Activated CD4-positive, alpha-beta T cell treated with anti-CD3 and anti-CD28 coated beads, Interleukin-2, amount 50 U/mL, for 1 hour (primary cell): ENCODE results near the gene SPRING1.

Experiments
- DNase-seq: peaks from one replicate; pipeline ENCODE4 v3.0.0-alpha.2; 2020

Gene SPRING1

GRCh38 chr12:116736962-116737773 is 701 bp downstream of the SPRING1 start:
- DNase-seq: no peak

- no peak for DNase-seq
Measured at GRCh38 chr12:116735951-116736599, 1.8 kb downstream of the SPRING1 start.

GRCh38 chr12:116735084-116735483 is 2.8 kb downstream of the SPRING1 start:
- DNase-seq: no peak

GRCh38 chr12:116734156-116734768 is 3.6 kb downstream of the SPRING1 start:
- no peak for DNase-seq

- no peak for DNase-seq
Measured at GRCh38 chr12:116731801-116732200, 6.1 kb downstream of the SPRING1 start.

- DNase-seq: no peak
Measured at GRCh38 chr12:116727891-116728290, 10.0 kb downstream of the SPRING1 start.

- DNase-seq: no peak
Measured at GRCh38 chr12:116727261-116727660, 10.6 kb downstream of the SPRING1 start.

- no peak for DNase-seq
Measured at GRCh38 chr12:116726694-116727093, 11.2 kb downstream of the SPRING1 start.

- no peak for DNase-seq
Measured at GRCh38 chr12:116722245-116722644, 15.6 kb downstream of the SPRING1 start.

- DNase-seq: no peak
Measured at GRCh38 chr12:116719731-116720528, 17.9 kb downstream of the SPRING1 start.

GRCh38 chr12:116718655-116719454 is 19.0 kb downstream of the SPRING1 start:
- DNase-seq: no peak

GRCh38 chr12:116717466-116718437 is 20.1 kb downstream of the SPRING1 start:
- DNase-seq: no peak

GRCh38 chr12:116714175-116714574 is 23.7 kb downstream of the SPRING1 start:
- DNase-seq: no peak

- DNase-seq: no peak
Measured at GRCh38 chr12:116713527-116713926, 24.3 kb downstream of the SPRING1 start.

GRCh38 chr12:116712458-116713303 is 25.2 kb downstream of the SPRING1 start:
- DNase-seq: no peak

GRCh38 chr12:116710370-116711150 is 27.3 kb downstream of the SPRING1 start:
- no peak for DNase-seq

- DNase-seq: no peak
Measured at GRCh38 chr12:116709768-116710167, 28.1 kb downstream of the SPRING1 start.

GRCh38 chr12:116708826-116709756 is 28.8 kb downstream of the SPRING1 start:
- peak; percentile 47 for DNase-seq
